Peyer's patch (tissue), 4 donors: ENCODE data around the gene FOXF2.

Experiments
- CTCF ChIP-seq, 6 experiments: fragments of 450-650 bp in 4 of 6; fragments of 200-600 bp in 2 of 6; sonication (generic) in 1 of 6; IDR thresholded peaks; one replicate each; pipeline ENCODE4 v1.5.1; 2017 to 2019; ENCODE audit warnings: antibody characterized with exemption in 6 of 6, mild to moderate bottlenecking in 3 of 6, moderate library complexity in 1 of 6
- POLR2A ChIP-seq, 2 donors: fragments of 450-650 bp; IDR thresholded peaks; one replicate each; pipeline ENCODE4 v1.5.1; 2017; ENCODE audit warnings: antibody characterized with exemption in 2 of 2, mild to moderate bottlenecking in 2 of 2, moderate library complexity in 2 of 2

- TF ChIP-seq CTCF (IDR thresholded peaks at IDR 0.05) (no peak), POLR2A (IDR thresholded peaks at IDR 0.05) (no peak)
Measured at GRCh38 chr6:1426416-1426815, 37.0 kb downstream of the FOXF2 start.
